MM.1S (cell line): Measurements from ENCODE around the gene SLC51A.

ENCODE experiments used
- CTCF ChIP-seq: fragments of 300-600 bp; sonication (generic); IDR thresholded peaks from 2 replicates; pipeline ENCODE4 v1.5.1; 2016; ENCODE audit warnings: antibody characterized with exemption, low read length, mixed read lengths
- EZH2phosphoT487 ChIP-seq: fragments of 300-600 bp; sonication (generic); IDR thresholded peaks from 2 replicates; pipeline ENCODE4 v1.6.1; 2018; ENCODE audit warnings: antibody characterized with exemption, low read length

GRCh38 chr3:196177967-196178366 lies 38.4 kb upstream of the SLC51A start:
- TF ChIP-seq CTCF (no peak), EZH2phosphoT487 (no peak)
